ENCODE data around the gene PRRC2B.

DNA sequence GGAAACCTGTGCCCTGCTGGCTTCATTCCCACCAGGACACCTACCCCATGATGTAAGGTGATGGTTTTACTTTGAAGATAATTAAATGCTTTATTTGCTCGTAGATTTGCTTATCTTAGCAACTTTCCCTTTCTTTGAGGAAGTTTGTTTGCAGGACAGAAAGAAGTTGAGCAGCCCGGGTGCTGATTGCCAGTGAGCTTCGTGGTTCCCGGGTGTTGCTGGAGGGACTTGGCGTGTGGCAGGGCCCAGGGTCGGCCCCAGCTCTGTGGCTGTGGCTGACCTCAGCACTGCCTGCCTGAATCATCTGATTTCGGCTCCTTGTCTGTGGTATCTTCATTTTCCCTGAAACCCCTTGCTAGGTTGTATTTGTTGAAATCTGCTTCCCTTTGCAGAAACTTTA is 117.5 kb downstream of the PRRC2B start:
- TF ChIP-seq, protein P1, sequence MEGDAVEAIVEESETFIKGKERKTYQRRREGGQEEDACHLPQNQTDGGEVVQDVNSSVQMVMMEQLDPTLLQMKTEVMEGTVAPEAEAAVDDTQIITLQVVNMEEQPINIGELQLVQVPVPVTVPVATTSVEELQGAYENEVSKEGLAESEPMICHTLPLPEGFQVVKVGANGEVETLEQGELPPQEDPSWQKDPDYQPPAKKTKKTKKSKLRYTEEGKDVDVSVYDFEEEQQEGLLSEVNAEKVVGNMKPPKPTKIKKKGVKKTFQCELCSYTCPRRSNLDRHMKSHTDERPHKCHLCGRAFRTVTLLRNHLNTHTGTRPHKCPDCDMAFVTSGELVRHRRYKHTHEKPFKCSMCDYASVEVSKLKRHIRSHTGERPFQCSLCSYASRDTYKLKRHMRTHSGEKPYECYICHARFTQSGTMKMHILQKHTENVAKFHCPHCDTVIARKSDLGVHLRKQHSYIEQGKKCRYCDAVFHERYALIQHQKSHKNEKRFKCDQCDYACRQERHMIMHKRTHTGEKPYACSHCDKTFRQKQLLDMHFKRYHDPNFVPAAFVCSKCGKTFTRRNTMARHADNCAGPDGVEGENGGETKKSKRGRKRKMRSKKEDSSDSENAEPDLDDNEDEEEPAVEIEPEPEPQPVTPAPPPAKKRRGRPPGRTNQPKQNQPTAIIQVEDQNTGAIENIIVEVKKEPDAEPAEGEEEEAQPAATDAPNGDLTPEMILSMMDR (IDR thresholded peaks at IDR 0.05): no peak
- no peak for TF ChIP-seq POLR2A (IDR thresholded peaks at IDR 0.05)

Data from testis (tissue), 2 donors.